CD4-positive, alpha-beta T cell treated with Interleukin-4 for 4 hours (primary cell): ENCODE data around the gene PCDHGA1.
A peak's percentile ranks its signal among the peaks of the same experiment; 100 is the strongest.
"Not testable (repeated sequence)": the region's sequence is repeated elsewhere in the genome, so short reads cannot be mapped to it uniquely, and the experiment has no call there.

Experiments used
- DNase-seq: peaks from one replicate; pipeline ENCODE4 v3.0.0-alpha.2; 2020

Gene PCDHGA1

GRCh38 chr5:141383345-141383744 is 53.0 kb downstream of the PCDHGA1 start:
- no peak for DNase-seq

GRCh38 chr5:141384471-141385267 is 54.4 kb downstream of the PCDHGA1 start:
- DNase-seq, result no peak

DNA sequence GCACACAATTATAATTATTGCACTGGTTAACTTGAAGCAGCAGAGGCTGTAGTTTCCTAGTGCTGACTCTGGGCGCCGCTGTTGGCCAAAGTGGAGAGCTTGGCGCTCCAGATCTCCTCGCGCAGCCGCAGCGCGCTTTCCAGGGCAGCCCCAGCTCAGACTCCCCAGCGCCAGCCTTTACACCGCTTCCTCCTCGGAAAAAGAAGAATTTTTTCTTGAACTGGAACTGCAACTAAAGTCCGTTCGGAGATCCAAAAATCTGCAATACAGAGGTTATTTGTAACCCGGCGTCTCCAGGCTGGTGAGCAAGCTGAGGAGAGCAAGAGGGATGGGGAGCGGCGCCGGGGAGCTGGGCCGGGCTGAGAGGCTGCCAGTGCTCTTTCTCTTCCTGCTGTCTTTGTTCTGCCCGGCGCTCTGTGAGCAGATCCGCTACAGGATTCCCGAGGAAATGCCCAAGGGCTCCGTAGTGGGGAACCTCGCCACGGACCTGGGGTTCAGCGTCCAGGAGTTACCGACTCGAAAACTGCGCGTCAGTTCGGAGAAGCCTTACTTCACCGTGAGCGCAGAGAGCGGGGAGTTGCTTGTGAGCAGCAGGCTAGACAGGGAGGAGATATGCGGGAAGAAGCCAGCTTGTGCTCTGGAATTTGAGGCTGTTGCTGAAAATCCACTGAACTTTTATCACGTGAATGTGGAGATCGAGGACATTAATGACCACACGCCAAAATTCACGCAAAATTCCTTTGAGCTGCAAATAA is 57.4 kb downstream of the PCDHGA1 start, which contains the start of gene PCDHGB4:
Gene PCDHGB4, plus strand, starts transcription at position 142 of the 755 bp plus-strand sequence. Its CDS starts 187 bp downstream, at position 329.
- DNase-seq, result peak; percentile 6

GRCh38 chr5:141388661-141389060 is 58.3 kb downstream of the PCDHGA1 start:
- DNase-seq, result no peak

GRCh38 chr5:141389153-141390042 is 59.1 kb downstream of the PCDHGA1 start:
- DNase-seq, result no peak

DNA sequence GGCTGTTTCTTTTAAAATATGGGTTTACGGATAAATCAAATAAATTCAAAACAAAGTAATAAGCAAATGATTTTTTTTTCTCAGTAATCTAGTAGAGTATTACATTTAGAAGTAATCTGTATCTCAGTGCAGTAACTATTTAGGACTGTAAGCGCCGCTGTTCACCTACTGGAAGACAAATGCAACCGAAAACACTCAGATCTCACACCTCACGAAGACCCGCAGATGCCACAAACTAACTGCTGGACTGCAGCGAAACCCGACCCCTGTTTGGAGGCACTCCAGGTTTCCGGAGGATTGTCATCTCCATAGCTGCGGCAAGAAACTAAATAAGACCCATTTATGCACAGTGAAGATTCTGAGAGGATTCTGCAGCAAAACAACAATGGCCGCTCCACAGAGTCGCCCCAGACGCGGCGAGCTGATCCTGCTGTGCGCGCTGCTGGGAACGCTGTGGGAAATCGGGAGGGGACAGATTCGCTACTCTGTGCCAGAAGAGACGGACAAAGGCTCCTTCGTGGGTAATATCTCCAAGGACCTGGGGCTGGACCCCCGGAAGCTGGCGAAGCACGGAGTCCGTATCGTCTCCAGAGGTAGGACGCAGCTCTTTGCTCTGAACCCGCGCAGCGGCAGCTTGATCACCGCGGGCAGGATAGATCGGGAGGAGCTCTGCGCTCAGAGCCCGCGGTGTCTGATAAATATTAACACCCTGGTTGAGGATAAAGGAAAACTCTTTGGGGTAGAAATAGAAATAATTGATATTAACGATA is 62.3 kb downstream of the PCDHGA1 start, which contains the start of gene PCDHGA8:
Gene PCDHGA8, plus strand, starts transcription at position 205 of the 770 bp plus-strand sequence. Its CDS starts 181 bp downstream, at position 386.
- DNase-seq, result no peak

DNA sequence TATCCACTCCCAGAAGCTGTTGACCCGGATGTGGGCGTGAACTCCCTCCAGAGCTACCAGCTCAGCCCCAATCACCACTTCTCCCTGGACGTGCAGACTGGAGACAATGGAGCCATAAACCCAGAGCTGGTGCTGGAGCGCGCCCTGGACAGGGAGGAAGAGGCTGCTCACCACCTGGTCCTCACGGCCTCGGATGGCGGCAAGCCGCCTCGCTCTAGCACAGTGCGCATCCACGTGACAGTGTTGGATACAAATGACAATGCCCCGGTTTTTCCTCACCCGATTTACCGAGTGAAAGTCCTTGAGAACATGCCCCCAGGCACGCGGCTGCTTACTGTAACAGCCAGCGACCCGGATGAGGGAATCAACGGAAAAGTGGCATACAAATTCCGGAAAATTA is 63.0 kb downstream of the PCDHGA1 start:
- DNase-seq, result no peak

DNA sequence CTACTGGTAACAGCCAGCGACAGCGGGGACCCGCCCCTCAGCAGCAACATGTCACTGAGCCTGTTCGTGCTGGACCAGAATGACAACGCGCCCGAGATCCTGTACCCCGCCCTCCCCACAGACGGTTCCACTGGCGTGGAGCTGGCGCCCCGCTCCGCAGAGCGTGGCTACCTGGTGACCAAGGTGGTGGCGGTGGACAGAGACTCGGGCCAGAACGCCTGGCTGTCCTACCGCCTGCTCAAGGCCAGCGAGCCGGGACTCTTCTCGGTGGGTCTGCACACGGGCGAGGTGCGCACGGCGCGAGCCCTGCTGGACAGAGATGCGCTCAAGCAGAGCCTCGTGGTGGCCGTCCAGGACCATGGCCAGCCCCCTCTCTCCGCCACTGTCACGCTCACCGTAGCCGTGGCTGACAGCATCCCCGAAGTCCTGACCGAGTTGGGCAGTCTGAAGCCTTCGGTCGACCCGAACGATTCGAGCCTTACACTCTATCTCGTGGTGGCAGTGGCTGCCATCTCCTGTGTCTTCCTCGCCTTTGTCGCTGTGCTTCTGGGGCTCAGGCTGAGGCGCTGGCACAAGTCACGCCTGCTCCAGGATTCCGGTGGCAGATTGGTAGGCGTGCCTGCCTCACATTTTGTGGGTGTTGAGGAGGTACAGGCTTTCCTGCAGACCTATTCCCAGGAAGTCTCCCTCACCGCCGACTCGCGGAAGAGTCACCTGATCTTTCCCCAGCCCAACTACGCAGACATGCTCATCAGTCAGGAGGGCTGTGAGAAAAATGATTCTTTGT is 64.3 kb downstream of the PCDHGA1 start:
- not testable (repeated sequence) for DNase-seq

GRCh38 chr5:141397756-141398551 is 67.6 kb downstream of the PCDHGA1 start, which contains the start of gene PCDHGB5:
Gene PCDHGB5 (plus strand): TSS chr5:141397947. CDS start chr5:141398128, 181 bp downstream.
- peak; percentile 24 for DNase-seq

DNA sequence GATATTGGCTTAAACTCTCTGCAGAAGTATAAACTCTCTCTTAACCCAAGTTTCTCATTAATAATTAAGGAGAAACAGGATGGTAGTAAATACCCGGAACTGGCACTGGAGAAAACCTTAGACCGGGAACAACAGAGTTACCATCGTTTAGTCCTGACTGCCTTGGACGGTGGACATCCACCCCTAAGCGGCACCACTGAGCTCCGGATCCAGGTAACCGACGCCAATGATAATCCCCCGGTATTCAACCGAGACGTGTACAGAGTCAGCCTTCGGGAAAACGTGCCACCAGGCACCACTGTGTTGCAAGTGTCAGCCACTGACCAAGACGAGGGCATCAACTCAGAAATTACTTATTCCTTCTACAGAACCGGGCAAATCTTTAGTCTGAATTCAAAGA is 68.3 kb downstream of the PCDHGA1 start:
- no peak for DNase-seq

- no peak for DNase-seq
Measured at GRCh38 chr5:141399555-141400258, 69.4 kb downstream of the PCDHGA1 start.

- no peak for DNase-seq
Measured at GRCh38 chr5:141402553-141403243, 72.4 kb downstream of the PCDHGA1 start, which contains the start of gene PCDHGA9. Gene PCDHGA9 (plus strand): TSS chr5:141402778. CDS start chr5:141402953, 175 bp downstream.

GRCh38 chr5:141403387-141403786 is 73.1 kb downstream of the PCDHGA1 start:
- no peak for DNase-seq

DNA sequence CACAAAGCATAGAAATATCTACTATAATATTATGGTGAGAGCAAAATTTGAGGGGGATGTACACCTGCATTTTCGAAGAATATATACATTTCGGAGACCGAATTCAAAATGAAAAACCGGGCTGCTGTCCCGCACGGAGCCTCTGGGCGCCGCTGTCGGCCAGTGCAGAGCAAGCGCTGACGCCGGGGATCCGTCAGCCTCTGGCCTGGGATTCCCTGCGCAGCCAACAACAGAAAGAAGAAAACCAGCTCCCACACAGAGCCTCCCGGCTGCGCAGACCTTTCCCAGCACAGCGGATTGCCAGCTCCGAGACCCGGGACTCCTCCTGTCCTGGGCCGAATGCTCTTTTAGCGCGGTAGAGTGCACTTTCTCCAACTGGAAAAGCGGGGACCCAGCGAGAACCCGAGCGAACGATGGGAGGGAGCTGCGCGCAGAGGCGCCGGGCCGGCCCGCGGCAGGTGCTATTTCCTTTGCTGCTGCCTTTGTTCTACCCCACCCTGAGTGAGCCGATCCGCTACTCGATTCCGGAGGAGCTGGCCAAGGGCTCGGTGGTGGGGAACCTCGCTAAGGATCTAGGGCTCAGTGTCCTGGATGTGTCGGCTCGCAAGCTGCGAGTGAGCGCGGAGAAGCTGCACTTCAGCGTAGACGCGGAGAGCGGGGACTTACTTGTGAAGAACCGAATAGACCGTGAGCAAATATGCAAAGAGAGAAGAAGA is 77.6 kb downstream of the PCDHGA1 start, which contains the start of gene PCDHGB6:
Gene PCDHGB6, plus strand, starts transcription at position 232 of the 716 bp plus-strand sequence. Its CDS starts 182 bp downstream, at position 414.
- DNase-seq, result peak; percentile 29

- DNase-seq, result no peak
Measured at GRCh38 chr5:141409598-141410306, 79.4 kb downstream of the PCDHGA1 start.

DNA sequence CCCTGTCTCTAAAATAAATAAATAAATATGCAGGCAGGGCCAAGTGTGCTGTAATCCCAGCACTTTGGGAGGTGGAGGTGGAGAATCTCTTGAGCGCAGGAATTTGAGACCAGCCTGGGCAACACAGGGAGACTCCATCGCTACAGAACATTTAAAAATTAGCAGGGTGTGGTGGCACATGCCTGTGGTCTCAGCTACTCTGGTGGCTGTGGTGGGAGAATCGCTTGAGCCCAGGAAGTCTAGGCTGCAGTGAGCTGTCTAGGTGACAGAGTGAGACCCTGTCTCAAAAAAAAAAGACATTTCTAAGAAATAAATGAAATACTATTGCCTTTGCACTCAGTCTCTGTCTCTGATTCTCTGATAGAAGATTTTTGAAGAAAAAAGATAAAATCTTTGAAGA is 81.3 kb downstream of the PCDHGA1 start:
- DNase-seq, result no peak
